Measurements from ENCODE around the gene TCF25. TPM values are rescaled to one million over a fixed set of nuclear protein-coding genes. Genes with fewer than 3 reads are reported as not detected.

Gene TCF25
- total RNA-seq, 1 experiment from 2014 or later = 155 TPM

- H3K36me3 Mint-ChIP-seq = peaks cover 39% of the 10 kb centered on the region
- H3K9me3 Mint-ChIP-seq = 0 out of 2 replicates have a peak, but pooled peaks cover 8% of the 10 kb centered on the region
- H3K27ac Mint-ChIP-seq = no peak overlapping the region
- DNase-seq (ENCODE audit: low spot score) (no peak), ATAC-seq (no peak)
- POLR2A ChIA-PET = no interaction called here
- no peak for TF ChIP-seq SMAD3 (CRISPR knock-in tag; IDR thresholded peaks at IDR 0.05; ENCODE audit: borderline replicate concordance)
- CTCF ChIA-PET = no interaction called here
- H3K4me3 Mint-ChIP-seq = no peak overlapping the region
- no peaks in the 10 kb centered on the region for H3K4me1 Mint-ChIP-seq
- H3K27me3 Mint-ChIP-seq (ENCODE audit: low read depth) = no peaks in the 10 kb centered on the region
Observed at GRCh38 chr16:89902980-89903379, 29.6 kb downstream of the TCF25 start.

DNA sequence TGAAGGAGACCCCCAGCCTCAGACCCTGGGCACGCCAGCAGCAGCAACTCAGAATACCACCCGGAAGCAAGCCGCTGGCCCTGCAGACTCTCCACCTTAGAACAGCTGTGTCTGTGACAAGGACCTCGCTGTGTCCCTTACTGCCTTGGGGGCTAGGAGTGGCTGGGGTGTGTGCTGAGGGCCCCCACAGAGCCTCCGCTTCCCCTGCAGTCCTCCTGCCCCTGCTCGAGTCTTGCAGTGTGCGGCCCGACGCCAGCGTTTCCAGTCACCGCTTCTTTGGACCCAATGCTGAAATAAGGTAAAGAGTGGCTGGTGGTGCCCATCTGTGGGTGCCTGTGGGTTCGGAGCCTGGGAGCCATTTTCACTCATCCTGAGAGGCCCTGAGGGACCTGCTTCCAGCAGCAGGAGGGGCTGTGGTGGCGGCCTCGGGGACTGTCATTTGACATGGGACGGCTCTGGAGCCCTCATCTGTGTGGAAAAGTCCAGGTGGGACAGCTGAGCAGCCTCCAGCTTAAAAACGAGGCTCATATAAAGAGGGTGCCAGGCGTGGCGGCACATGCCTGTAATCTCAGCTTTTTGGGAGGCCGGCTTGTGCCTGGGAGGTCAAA, 30.6 kb downstream of the TCF25 start:
- Mint-ChIP-seq H3K4me3 (no peak overlapping the region), H3K27me3 (ENCODE audit: low read depth) (no peaks in the 10 kb centered on the region), H3K27ac (no peak overlapping the region), H3K36me3 (peaks cover 38% of the 10 kb centered on the region), H3K4me1 (no peaks in the 10 kb centered on the region), H3K9me3 (0 out of 2 replicates have a peak, but pooled peaks cover 8% of the 10 kb centered on the region)
- no peak for TF ChIP-seq ATF3 (CRISPR knock-in tag; conservative IDR thresholded peaks at IDR 0.05)
- no peak for TF ChIP-seq GTF2I (CRISPR knock-in tag; conservative IDR thresholded peaks at IDR 0.05)
- TF ChIP-seq ESRRA (CRISPR knock-in tag; IDR thresholded peaks at IDR 0.05; ENCODE audit: borderline replicate concordance) = no peak
- TF ChIP-seq ZNF671 (CRISPR knock-in tag; IDR thresholded peaks at IDR 0.05) = no peak
- TF ChIP-seq ELF4 (CRISPR knock-in tag; IDR thresholded peaks at IDR 0.05; ENCODE audit: low read depth) = no peak
- TF ChIP-seq GABPB1 (CRISPR knock-in tag; IDR thresholded peaks at IDR 0.05) = no peak
- no peak for TF ChIP-seq ZNF219 (CRISPR knock-in tag; IDR thresholded peaks at IDR 0.05; ENCODE audit: borderline replicate concordance)
- no peak for TF ChIP-seq SOX15 (CRISPR knock-in tag; IDR thresholded peaks at IDR 0.05)
- no peak for TF ChIP-seq EMX1 (CRISPR knock-in tag; IDR thresholded peaks at IDR 0.05)
- TF ChIP-seq, protein P1, sequence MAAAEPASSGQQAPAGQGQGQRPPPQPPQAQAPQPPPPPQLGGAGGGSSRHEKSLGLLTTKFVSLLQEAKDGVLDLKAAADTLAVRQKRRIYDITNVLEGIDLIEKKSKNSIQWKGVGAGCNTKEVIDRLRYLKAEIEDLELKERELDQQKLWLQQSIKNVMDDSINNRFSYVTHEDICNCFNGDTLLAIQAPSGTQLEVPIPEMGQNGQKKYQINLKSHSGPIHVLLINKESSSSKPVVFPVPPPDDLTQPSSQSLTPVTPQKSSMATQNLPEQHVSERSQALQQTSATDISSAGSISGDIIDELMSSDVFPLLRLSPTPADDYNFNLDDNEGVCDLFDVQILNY (CRISPR knock-in tag; IDR thresholded peaks at IDR 0.05) = no peak
- no peak for TF ChIP-seq NFATC4 (CRISPR knock-in tag; IDR thresholded peaks at IDR 0.05)
- no peak for TF ChIP-seq CREB1 (CRISPR knock-in tag; IDR thresholded peaks at IDR 0.05)
- no peak for TF ChIP-seq ZMAT4 (CRISPR knock-in tag; IDR thresholded peaks at IDR 0.05)
- TF ChIP-seq JAZF1 (CRISPR knock-in tag; IDR thresholded peaks at IDR 0.05) = no peak
- TF ChIP-seq, protein P2, sequence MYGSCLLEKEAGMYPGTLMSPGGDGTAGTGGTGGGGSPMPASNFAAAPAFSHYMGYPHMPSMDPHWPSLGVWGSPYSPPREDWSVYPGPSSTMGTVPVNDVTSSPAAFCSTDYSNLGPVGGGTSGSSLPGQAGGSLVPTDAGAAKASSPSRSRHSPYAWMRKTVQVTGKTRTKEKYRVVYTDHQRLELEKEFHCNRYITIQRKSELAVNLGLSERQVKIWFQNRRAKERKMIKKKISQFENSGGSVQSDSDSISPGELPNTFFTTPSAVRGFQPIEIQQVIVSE (CRISPR knock-in tag; IDR thresholded peaks at IDR 0.05; ENCODE audit: borderline replicate concordance) = no peak
- TF ChIP-seq, protein P3, sequence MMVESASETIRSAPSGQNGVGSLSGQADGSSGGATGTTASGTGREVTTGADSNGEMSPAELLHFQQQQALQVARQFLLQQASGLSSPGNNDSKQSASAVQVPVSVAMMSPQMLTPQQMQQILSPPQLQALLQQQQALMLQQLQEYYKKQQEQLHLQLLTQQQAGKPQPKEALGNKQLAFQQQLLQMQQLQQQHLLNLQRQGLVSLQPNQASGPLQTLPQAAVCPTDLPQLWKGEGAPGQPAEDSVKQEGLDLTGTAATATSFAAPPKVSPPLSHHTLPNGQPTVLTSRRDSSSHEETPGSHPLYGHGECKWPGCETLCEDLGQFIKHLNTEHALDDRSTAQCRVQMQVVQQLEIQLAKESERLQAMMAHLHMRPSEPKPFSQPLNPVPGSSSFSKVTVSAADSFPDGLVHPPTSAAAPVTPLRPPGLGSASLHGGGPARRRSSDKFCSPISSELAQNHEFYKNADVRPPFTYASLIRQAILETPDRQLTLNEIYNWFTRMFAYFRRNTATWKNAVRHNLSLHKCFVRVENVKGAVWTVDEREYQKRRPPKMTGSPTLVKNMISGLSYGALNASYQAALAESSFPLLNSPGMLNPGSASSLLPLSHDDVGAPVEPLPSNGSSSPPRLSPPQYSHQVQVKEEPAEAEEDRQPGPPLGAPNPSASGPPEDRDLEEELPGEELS (CRISPR knock-in tag; IDR thresholded peaks at IDR 0.05) = no peak
- TF ChIP-seq ZNF423 (CRISPR knock-in tag; IDR thresholded peaks at IDR 0.05) = no peak
- POLR2A ChIA-PET = no interaction called here
- CTCF ChIA-PET = no interaction called here
- no peak for DNase-seq (ENCODE audit: low spot score)
- no peak for ATAC-seq
